H1 (cell line): ENCODE measurements around the gene RPL26. TPM values are rescaled to one million over a fixed set of nuclear protein-coding genes. Genes with fewer than 3 reads are reported as not detected.

ENCODE experiments used
- POLR2A ChIP-seq, 2 experiments: IDR thresholded peaks; 1 replicate in 1 of 2; 2 replicates in 1 of 2; pipeline ENCODE4 v1.6.1; 2011; ENCODE audit warnings: low read depth in 2 of 2, low read length in 2 of 2, mild to moderate bottlenecking in 2 of 2; ENCODE audit errors: control extremely low read depth in 1 of 2
- POU5F1 ChIP-seq: IDR thresholded peaks from 2 replicates; pipeline ENCODE4 v1.6.1; 2011; ENCODE audit warnings: low read depth, mild to moderate bottlenecking, low read length, moderate library complexity
- YY1 ChIP-seq: IDR thresholded peaks from 2 replicates; pipeline ENCODE4 v1.6.1; 2011; ENCODE audit warnings: low read depth, mild to moderate bottlenecking, low read length
- polyA plus RNA-seq, 7 experiments: library from polyadenylated mRNA; depleted of rRNA in 3 of 7; stranded (reverse) in 5 of 7; unstranded in 2 of 7; fragments of >200 nt in 5 of 7; fragments of 200-250 nt in 2 of 7; gene quantifications; 1 replicate in 5 of 7; 2 replicates in 1 of 7; 4 replicates in 1 of 7; pipeline versions ENCODE4 v1.2.1 to v1.2.3, GENCODE V29; 2011 to 2013; ENCODE audit warnings: missing spikeins in 2 of 7, mixed read lengths in 2 of 7
- total RNA-seq: library from RNA; stranded (reverse); fragmentation: NEBNext Ultra II Directional; extraction: Animal tissue kit (Norgen Biotek cat#: 25700); gene quantifications from 2 replicates; pipeline ENCODE4 v1.2.1, GENCODE V29; 2021

Gene RPL26
- total and polyA plus RNA-seq, 2 of the 8 experiments (the other 6 are each of a cell fraction or from before 2014, with no cell fraction given) = 1,963 to 2,554 TPM

GRCh38 chr17:8386841-8387240, 3.8 kb upstream of the RPL26 start (continued):
- TF ChIP-seq YY1 (no peak), POU5F1 (no peak), POLR2A (IDR thresholded peaks at IDR 0.05; ENCODE audit: control extremely low read depth in 1 of 2, low read depth in 2 of 2, low read length in 2 of 2) (no peak)
